Stimulated activated CD4-positive, alpha-beta T cell treated with anti-CD3 and anti-CD28 coated beads, Interleukin-4, amount 100 ng/mL, for 48 hours (primary cell): ENCODE results near the gene LCE7A.
A peak's percentile ranks its signal among the peaks of the same experiment; 100 is the strongest.

Source experiments
- DNase-seq, 2 donors: peaks; one replicate each; pipeline ENCODE4 v3.0.0-alpha.2; 2020; ENCODE audit warnings: low read depth in 2 of 2

LCE7A gene

GRCh38 chr1:152859696-152860095 is at the start of gene LCE7A:
Gene LCE7A, plus strand, starts transcription at chr1:152859996. Its CDS starts 702 bp downstream, at chr1:152860698.
- DNase-seq, result no peak

GRCh38 chr1:152811050-152811449 is 48.7 kb upstream of the LCE7A start:
- DNase-seq, result no peak

DNA sequence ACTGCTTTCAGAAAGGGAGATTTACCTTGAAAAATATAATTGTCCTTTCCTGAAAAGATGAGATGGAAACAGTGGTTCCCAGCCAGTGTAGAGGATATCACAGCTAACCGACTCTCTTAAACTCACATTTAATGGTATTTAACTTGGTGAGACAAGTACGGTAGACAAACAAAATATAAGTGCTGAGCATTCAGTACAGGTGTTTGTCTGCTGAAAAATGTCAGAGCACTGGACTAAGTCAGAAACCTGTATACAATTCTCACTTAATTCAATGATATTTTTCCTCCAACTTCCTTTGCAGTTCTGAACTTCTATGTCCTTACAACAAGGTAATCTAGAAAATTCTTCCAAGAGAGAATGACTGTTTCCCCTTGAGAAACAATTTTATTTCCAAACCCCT is 48.1 kb upstream of the LCE7A start, which contains the start of gene LCE1B:
LCE1B (plus strand) TSS at position 301 of the 400 bp plus-strand sequence. CDS start 476 bp downstream, outside the sequence.
- DNase-seq, result no peak

DNA sequence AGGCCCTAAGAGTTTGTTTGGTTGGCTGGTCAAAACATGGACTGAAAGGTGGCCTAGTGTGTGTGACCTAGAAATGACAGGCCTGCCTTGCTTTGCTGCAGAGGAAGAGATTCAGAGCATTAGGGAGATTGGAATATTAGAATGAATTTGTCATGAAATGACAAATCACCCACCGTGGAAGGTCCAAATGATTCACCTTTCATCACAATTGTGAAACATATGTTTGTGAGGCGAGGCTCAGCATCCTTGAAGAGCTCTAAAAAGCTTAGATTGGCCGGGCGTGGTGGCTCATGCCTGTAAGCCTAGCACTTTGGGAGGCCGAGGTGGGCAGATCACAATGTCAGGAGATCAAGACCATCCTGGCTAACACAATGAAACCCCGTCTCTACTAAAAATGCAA is 42.5 kb upstream of the LCE7A start:
- no peak for DNase-seq

- DNase-seq, result no peak
These were observed 36.5 kb upstream of the LCE7A start for GRCh38 chr1:152823294-152823693.

- DNase-seq, result no peak
These were observed 34.8 kb upstream of the LCE7A start for GRCh38 chr1:152824964-152825363.

DNA sequence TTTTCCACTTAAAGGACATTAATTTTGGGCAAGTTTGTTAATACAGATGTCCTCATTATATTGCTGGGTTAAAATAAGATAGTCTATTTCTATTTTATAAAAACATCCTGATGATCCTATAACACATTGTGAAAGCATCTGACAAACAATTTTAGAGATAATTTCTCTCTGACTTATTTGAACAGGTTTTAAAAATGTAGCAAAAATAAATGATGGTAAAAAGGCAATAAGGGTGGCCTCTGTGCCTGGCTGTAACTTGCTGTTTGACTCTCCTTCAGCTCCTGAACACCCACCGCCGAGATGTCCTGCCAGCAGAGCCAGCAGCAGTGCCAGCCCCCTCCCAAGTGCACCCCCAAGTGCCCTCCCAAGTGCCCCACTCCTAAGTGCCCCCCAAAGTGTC is 32.6 kb upstream of the LCE7A start, which contains the start of gene LCE1A:
LCE1A (plus strand) TSS at position 301 of the 400 bp plus-strand sequence; CDS start at position 301, 0 bp downstream.
- DNase-seq, result no peak

DNA sequence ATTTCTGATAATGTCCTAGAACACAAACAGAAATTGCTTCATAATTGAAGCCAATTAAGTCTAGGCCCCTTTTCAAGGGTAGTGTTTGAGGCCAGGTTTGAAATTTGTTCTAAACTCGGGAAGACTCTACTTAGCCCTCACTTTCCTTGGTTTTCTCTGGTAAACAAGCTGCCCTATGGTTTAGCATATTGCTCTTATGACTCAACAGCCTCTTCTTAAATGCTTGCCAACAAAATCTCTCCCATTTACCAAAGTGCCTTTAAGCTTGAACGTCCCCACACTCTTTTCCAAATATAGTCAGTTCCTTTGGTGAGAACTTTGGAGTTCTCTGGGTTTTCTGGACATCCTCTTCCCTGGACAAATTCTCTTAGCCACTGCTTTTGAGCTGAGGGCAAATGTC is 22.9 kb upstream of the LCE7A start:
- DNase-seq, result no peak

DNA sequence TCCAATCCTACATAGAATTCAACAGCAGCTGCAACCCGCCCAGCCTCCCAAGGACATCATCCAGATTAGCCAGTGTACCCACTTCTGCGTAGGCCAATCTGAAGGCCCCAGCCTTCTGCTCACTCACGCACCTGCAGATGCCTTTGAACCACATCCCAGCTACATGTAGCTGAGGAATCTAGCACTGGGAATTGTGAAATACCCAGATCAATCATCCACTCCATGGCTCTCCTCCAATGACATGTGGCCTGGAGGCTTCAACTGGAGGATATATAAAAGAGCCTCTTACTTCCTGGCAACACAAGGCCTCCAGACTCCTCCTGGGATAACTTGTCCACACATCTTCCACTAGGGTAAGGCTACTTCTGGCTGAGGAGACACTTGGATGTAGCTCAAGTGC is 17.2 kb upstream of the LCE7A start, which contains the start of gene LCE6A:
LCE6A (plus strand) TSS at position 301 of the 400 bp plus-strand sequence. CDS start 665 bp downstream, outside the sequence.
- DNase-seq, result no peak

DNA sequence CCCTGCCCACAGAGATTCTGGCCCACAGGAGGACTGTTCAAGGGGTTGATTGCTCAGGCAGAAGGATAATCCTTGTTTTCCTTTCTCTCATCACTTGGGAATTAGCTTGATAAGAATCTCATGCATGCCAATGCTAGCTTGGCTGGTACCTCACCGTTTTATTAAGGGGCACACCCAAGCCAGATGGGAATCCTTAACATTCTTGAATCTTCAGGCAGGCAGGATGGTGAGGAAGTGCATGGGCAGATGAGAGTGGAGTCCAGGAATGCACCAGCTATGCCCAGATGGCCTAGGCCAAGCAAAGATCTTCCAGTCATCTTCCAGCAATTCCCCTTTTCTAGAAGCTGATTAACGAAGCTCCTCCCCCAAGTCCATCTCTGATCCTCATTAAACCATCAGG is 4.1 kb upstream of the LCE7A start:
- no peak for DNase-seq

DNA sequence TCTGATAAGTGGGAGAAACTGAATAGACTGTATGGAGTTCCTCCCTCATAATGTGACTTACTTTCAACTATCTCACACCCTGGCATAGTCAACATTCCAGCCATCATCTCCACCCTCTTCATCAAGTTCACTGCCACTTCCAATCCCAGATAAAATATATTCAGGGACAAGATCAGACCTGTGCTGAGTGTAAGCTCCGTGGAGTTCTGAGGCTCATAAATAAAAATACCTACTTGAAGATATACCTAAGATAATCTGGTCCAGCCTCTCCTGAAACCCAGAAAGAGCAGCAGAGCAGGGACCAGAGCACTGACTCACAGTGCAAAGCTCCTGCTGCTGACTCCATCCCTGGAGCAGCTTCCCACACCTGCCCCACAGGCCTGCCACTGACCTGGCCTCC is 1.7 kb upstream of the LCE7A start:
- no peak for DNase-seq

DNA sequence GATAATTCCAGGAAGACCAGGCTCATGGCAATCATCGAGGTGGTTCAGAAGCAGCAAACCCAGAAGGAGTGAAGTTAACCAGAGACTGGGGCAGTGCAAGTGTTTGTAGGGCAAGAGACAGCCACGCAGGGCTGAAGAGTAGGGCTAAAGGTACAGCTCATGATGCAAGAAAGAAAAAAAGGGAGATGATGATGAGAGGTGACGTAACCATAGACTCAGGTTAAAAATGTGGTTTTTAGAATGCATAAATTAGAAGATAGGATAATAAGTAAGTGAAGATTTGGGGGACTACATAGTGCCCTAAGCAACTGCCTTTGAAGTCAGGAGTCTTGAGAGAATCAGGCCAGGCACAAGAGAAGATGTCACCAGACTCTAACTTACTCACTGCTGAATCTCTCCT is 333 bp downstream of the LCE7A start:
- DNase-seq, result no peak

GRCh38 chr1:152861374-152861773 is 1.6 kb downstream of the LCE7A start:
- DNase-seq, result no peak

DNA sequence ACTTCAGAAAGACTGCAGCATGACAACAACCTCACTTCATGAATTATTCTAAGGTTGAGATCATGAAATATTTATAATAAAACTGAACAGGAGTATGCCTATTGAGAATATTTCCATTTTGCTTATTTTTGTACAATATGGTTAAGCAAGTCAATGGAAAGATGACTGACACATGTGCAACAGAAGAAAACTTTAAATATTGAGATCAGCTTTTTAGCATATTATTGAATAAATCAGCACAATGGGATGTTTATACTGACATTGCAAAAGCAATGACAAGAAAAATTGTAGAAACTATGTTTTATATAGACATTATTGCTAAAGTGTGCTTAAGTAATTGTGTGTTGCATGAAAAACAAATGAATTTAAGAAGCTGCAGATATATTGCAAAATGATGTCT is 4.6 kb downstream of the LCE7A start:
- DNase-seq, result no peak

- no peak for DNase-seq
These were observed 6.5 kb downstream of the LCE7A start for GRCh38 chr1:152866321-152866720.

DNA sequence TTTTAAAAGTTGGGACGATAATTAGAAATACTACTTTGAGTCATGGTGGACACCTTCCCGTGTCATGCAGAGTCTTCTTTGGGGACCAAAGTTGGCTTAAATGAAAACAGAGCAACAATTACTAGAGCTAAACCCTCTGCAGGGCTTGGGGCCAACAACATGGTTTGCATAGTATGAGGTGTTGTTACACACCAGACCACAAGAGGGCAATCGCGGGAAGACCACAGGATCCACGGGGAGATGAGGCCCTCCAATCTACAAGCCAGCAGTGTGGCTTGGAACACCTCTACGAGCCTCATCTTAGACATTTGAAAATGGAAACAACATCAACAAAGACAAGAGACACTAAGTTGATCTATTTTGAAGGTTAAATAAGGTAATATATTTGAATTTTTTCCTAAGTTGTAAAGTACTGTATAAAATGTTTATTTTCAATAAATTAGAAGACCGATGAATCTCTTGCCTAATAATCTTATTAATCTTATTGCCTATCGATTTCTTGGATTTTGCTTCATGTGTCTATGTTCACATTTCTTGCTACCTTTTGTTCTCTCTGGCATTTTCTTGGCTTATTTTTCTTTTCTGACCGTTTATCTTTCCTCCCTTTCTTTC is 10.1 kb downstream of the LCE7A start:
- peak; percentile 40 to 49 for DNase-seq

- DNase-seq, result peak in 1 of 2 donors; percentile 2
These were observed 11.3 kb downstream of the LCE7A start for GRCh38 chr1:152870831-152871730.

- DNase-seq, result no peak
These were observed 11.9 kb downstream of the LCE7A start for GRCh38 chr1:152871731-152872126.

- no peak for DNase-seq
These were observed 13.7 kb downstream of the LCE7A start for GRCh38 chr1:152873495-152873894.

GRCh38 chr1:152876827-152877226 is 17.0 kb downstream of the LCE7A start:
- DNase-seq, result no peak

DNA sequence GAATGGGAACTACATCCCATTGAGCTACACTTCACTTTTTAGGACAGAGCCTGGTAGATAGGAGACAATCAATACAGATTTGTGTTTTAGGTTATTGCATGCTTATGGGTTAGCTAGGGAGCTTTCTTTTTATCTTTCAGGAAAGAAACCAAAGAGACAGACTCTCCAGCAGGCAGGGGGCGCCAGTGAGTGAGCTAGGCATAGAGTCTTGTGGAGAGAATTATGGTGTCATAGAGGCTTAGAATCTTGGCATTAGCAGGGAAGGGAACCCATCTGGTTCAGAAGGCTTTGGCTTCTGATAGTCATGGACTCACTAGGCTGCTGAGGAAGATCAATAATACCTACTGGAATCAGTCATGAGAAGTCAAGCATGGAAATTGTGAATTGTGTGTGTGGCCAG is 18.2 kb downstream of the LCE7A start, which contains the start of gene SMCP:
SMCP (plus strand) TSS at position 281 of the 400 bp plus-strand sequence. CDS start 6,101 bp downstream, outside the sequence.
- DNase-seq, result peak; percentile 40 to 49

DNA sequence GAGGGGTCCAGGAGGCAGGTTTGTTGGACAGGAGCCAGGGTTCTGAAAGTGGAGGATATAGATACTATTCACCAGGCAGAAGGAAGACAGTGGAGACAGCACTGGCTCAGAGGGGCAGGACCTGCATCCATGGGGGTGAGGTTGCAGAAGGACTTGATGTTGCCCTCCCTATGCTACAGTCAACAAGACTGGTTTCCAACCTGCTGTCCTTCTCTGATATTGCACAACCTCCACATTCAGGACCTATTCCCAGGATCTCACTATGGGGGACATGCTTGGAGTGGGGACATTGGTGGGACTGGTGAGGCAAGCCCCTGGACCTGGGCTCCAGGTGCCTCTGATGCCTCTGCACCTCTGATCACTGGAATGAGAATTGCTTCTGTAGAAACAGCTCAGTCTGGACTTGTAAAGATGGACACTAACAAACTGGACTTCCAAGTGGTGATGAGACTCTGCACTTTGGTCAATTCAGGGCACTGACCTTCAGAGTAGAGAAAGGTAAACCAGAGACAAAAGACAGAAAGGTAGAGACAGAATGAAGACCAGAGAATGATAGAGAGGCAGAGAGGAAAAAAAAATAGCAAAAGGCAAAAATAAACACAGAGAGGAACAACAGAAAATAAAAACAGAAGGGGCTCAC is 19.9 kb downstream of the LCE7A start:
- DNase-seq, result no peak
